Transverse colon (tissue), 4 donors: ENCODE measurements around the gene PRPF6. TPM values are rescaled to one million over a fixed set of nuclear protein-coding genes. Genes with fewer than 3 reads are reported as not detected.

Experiments used
- DNase-seq: peaks from one replicate; pipeline ENCODE4 v3.0.0-alpha.2; 2019
- H3K27ac ChIP-seq, 4 donors: fragments of 200-600 bp; sonication (generic); 2 replicates each; pipeline ENCODE4 v1.5.1; 2016 to 2018; ENCODE audit warnings: inconsistent platforms in 4 of 4
- H3K27me3 ChIP-seq: fragments of 200-600 bp; sonication (generic); 2 replicates; pipeline ENCODE4 v1.5.1; 2017; ENCODE audit warnings: inconsistent platforms
- H3K36me3 ChIP-seq, 4 donors: fragments of 200-600 bp; sonication (generic); 2 replicates each; pipeline ENCODE4 v1.5.1; 2017 to 2019; ENCODE audit warnings: inconsistent platforms in 4 of 4
- H3K4me1 ChIP-seq, 4 donors: fragments of 200-600 bp; sonication (generic); 2 replicates each; pipeline ENCODE4 v1.5.1; 2017 to 2020; ENCODE audit warnings: inconsistent platforms in 4 of 4
- H3K4me3 ChIP-seq, 4 donors: fragments of 200-600 bp; sonication (generic); 1 replicate in 1 of 4; 2 replicates in 3 of 4; pipeline versions ENCODE4 v1.5.1 to v1.6.1; 2017 to 2019; ENCODE audit warnings: inconsistent platforms in 4 of 4
- H3K9me3 ChIP-seq, 2 donors: fragments of 200-600 bp; sonication (generic); 2 replicates each; pipeline ENCODE4 v1.5.1; 2017 to 2019; ENCODE audit warnings: inconsistent platforms in 2 of 2
- EP300 ChIP-seq: sonication (generic); formaldehyde crosslinking; IDR thresholded peaks from one replicate; pipeline ENCODE4 v1.6.1; 2017; ENCODE audit warnings: antibody characterized with exemption, low read depth
- POLR2A ChIP-seq: fragments of 450-650 bp; IDR thresholded peaks from one replicate; pipeline ENCODE4 v1.6.1; 2016; ENCODE audit warnings: antibody characterized with exemption, mild to moderate bottlenecking, moderate library complexity
- POLR2AphosphoS5 ChIP-seq, 3 donors: sonication (generic); formaldehyde crosslinking; IDR thresholded peaks; one replicate each; pipeline ENCODE4 v1.6.1; 2016; ENCODE audit warnings: antibody characterized with exemption in 3 of 3
- WGBS, 2 donors: methylation state at CpG; one replicate each; pipeline ENCODE4 v1.1.5; 2018; ENCODE audit warnings: low coverage in 1 of 2; 5-methylcytosine and 5-hydroxymethylcytosine counted together
- in situ Hi-C, 4 donors: fragments of 200-750 bp; cut with MboI; loops; one replicate each; pipeline versions ENCODE4 v1.15.0 to v1.15.1; 2017; ENCODE audit warnings: low sequenced_read_pairs in 3 of 4, low pct_ligation_motif_present in 1 of 4, low pct_unique_long_range_greater_than_20kb in 1 of 4
- intact Hi-C: fragments of 100-400 bp; cut with DNase I; formaldehyde crosslinking; loops from one replicate; pipeline ENCODE4 v1.15.1; 2023; ENCODE audit warnings: low total_unique reads
- total RNA-seq, 4 donors: library from RNA; depleted of rRNA; stranded (reverse); fragments of >200 nt; gene quantifications; one replicate each; pipeline ENCODE4 v1.1.0, GENCODE V29; 2016
- TF ChIP-seq, protein P1 (sequence below), 5 experiments: fragments of 200-600 bp in 3 of 5; fragments of 450-650 bp in 2 of 5; sonication (generic) in 3 of 5; IDR thresholded peaks; 1 replicate in 2 of 5; 2 replicates in 3 of 5; pipeline ENCODE4 v1.5.1; 2016 to 2017; ENCODE audit warnings: antibody characterized with exemption in 5 of 5, inconsistent platforms in 3 of 5, mild to moderate bottlenecking in 2 of 5, moderate library complexity in 1 of 5

Gene PRPF6
- total RNA-seq, 4 donors from 2014 or later, result 29.2 to 55.7 (median 51.8) TPM

- Histone ChIP-seq H3K27me3 (no peaks in the 10 kb centered on the region), H3K9me3 (no peaks in the 10 kb centered on the region), H3K27ac (peak within 1 kb of the TSS; percentile 81 to 89 (median 88)), H3K36me3 (peaks cover 0 to 9% (median 4%) of the 10 kb centered on the region in 4 donors), H3K4me3 (peak within 1 kb of the TSS; percentile 37 to 60 (median 55)), H3K4me1 (peaks cover 25 to 36% (median 30%) of the 10 kb centered on the region in 4 donors)
- peak; percentile 59 for DNase-seq
- WGBS, 2 donors, result 4% methylated on average over 24 of the region's 52 CpGs; no CpG with 5 or more reads in 1 of the 2 donors
- TF ChIP-seq POLR2AphosphoS5 (IDR thresholded peaks at IDR 0.05), result no peak
- TF ChIP-seq, protein P1, sequence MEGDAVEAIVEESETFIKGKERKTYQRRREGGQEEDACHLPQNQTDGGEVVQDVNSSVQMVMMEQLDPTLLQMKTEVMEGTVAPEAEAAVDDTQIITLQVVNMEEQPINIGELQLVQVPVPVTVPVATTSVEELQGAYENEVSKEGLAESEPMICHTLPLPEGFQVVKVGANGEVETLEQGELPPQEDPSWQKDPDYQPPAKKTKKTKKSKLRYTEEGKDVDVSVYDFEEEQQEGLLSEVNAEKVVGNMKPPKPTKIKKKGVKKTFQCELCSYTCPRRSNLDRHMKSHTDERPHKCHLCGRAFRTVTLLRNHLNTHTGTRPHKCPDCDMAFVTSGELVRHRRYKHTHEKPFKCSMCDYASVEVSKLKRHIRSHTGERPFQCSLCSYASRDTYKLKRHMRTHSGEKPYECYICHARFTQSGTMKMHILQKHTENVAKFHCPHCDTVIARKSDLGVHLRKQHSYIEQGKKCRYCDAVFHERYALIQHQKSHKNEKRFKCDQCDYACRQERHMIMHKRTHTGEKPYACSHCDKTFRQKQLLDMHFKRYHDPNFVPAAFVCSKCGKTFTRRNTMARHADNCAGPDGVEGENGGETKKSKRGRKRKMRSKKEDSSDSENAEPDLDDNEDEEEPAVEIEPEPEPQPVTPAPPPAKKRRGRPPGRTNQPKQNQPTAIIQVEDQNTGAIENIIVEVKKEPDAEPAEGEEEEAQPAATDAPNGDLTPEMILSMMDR (IDR thresholded peaks at IDR 0.05), result peak; percentile 13 to 56 (median 18)
- intact Hi-C loops (loop anchor here (10.0 kb wide), 1 partner anchor 205 kb away; no protein-coding TSS in a partner anchor), in situ Hi-C loops (no loop called here)
Measured at GRCh38 chr20:63979557-63980316, 1.2 kb upstream of the PRPF6 start, which contains the start of gene SAMD10. TSS of gene SAMD10 (minus strand) at chr20:63979642. CDS start at chr20:63979467, 175 bp downstream.

DNA sequence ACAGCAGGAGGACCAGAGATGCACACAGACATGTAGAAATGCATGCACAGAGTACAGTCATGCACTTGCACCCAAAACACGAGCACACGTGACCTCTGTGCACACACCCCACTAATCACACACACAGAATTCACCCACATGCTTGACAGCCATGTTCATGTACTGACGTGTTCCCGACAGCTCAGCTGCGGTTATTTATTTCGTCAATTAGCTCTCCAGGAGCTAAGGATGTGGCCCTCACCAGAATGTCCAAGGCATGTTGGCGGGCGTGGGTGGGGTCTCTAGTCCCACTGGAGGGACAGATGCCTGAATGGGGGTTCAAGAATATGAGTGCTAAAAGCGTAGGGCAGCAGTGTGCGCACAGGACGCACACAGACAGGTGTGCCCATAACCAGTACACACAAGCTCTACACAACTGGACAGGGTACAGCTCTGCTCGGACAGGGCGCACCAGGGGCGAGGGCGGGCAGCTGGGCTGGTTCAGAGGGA is 571 bp upstream of the PRPF6 start:
- Histone ChIP-seq H3K27ac (peak overlapping the region; percentile 81 to 89 (median 88)), H3K36me3 (peaks cover 0 to 15% (median 7%) of the 10 kb centered on the region in 4 donors), H3K27me3 (no peaks in the 10 kb centered on the region), H3K9me3 (no peaks in the 10 kb centered on the region), H3K4me1 (peaks cover 25 to 36% (median 30%) of the 10 kb centered on the region in 4 donors), H3K4me3 (peak overlapping the region in 2 of 4 donors; percentile 83 to 85)
- 67 to 85% methylated on average over 5 to 15 of the region's 15 CpGs for WGBS, 2 donors
- TF ChIP-seq, protein P1 (IDR thresholded peaks at IDR 0.05), result no peak
- no peak for TF ChIP-seq POLR2A
- no peak for TF ChIP-seq POLR2AphosphoS5 (IDR thresholded peaks at IDR 0.05)
- no peak for TF ChIP-seq EP300
- DNase-seq, result no peak
- in situ Hi-C loops, result no loop called here
- intact Hi-C loops, result no loop called here

- no peak for DNase-seq
- intact Hi-C loops (no loop called here), in situ Hi-C loops (no loop called here)
- Histone ChIP-seq H3K36me3 (peaks cover 0 to 27% (median 12%) of the 10 kb centered on the region in 4 donors), H3K9me3 (no peaks in the 10 kb centered on the region), H3K27ac (no peak overlapping the region), H3K4me1 (peaks cover 25 to 36% (median 30%) of the 10 kb centered on the region in 4 donors), H3K27me3 (no peaks in the 10 kb centered on the region), H3K4me3 (no peak overlapping the region)
- 90 to 93% methylated on average over 8 to 14 of the region's 14 CpGs for WGBS, 2 donors
- TF ChIP-seq POLR2A, result no peak
Measured at GRCh38 chr20:63982937-63983336, 2.0 kb downstream of the PRPF6 start.

GRCh38 chr20:64000906-64001305 is 20.0 kb downstream of the PRPF6 start:
- no peak for DNase-seq
- no peak for TF ChIP-seq POLR2AphosphoS5 (IDR thresholded peaks at IDR 0.05)
- TF ChIP-seq, protein P1 (IDR thresholded peaks at IDR 0.05), result no peak
- no peak for TF ChIP-seq POLR2A
- TF ChIP-seq EP300, result no peak
- no peaks in the 10 kb centered on the region for H3K4me1 ChIP-seq
- H3K27ac ChIP-seq, result no peak overlapping the region
- intact Hi-C loops, result no loop called here
- H3K9me3 ChIP-seq, result no peaks in the 10 kb centered on the region
- H3K36me3 ChIP-seq, result peaks cover 0 to 70% (median 32%) of the 10 kb centered on the region in 4 donors
- H3K27me3 ChIP-seq, result no peaks in the 10 kb centered on the region
- in situ Hi-C loops, result no loop called here
- no peak overlapping the region for H3K4me3 ChIP-seq
- WGBS, 2 donors, result 94% methylated on average over 12 of the region's 12 CpGs; no CpG with 5 or more reads in 1 of the 2 donors
